RCC 7860 (cell line): ENCODE data around the gene SPECC1L.

ENCODE experiments used
- DNase-seq: peaks from one replicate; pipeline ENCODE4 v3.0.0-alpha.2; 2015; ENCODE audit warnings: low spot score
- FAIRE-seq: peaks from 2 replicates; lab custom pipeline; 2012; peaks lifted over from hg19 to GRCh38; lab: Jason Lieb, UNC

Gene SPECC1L

GRCh38 chr22:24322522-24322921 is 51.9 kb downstream of the SPECC1L start:
- no peak for DNase-seq
- FAIRE-seq, result no peak

GRCh38 chr22:24323233-24323632 is 52.6 kb downstream of the SPECC1L start:
- no peak for DNase-seq
- no peak for FAIRE-seq

GRCh38 chr22:24323695-24324094 is 53.1 kb downstream of the SPECC1L start:
- DNase-seq, result no peak
- no peak for FAIRE-seq

DNA sequence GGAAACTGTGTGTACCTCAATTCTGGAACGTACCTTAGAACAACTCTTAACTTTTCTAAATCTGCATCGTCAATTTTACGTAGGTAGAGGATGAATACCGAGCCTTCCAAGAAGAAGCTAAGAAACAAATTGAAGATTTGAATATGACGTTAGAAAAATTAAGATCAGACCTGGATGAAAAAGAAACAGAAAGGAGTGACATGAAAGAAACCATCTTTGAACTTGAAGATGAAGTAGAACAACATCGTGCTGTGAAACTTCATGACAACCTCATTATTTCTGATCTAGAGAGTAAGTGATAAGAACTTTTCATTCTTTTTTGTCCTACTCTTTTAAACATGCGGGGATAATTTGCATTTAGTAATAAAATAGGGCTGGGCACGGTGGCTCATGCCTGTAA is 53.5 kb downstream of the SPECC1L start:
- FAIRE-seq (no peak), DNase-seq (no peak)

- DNase-seq (peak; percentile 63), FAIRE-seq (peak; percentile 82)
Observed at GRCh38 chr22:24325105-24325757, 54.6 kb downstream of the SPECC1L start.

GRCh38 chr22:24326266-24326665 is 55.6 kb downstream of the SPECC1L start:
- FAIRE-seq (no peak), DNase-seq (no peak)

- FAIRE-seq, result no peak
- DNase-seq, result no peak
Observed at GRCh38 chr22:24327832-24328231, 57.2 kb downstream of the SPECC1L start.

GRCh38 chr22:24329453-24329852 is 58.8 kb downstream of the SPECC1L start:
- DNase-seq (no peak), FAIRE-seq (no peak)

DNA sequence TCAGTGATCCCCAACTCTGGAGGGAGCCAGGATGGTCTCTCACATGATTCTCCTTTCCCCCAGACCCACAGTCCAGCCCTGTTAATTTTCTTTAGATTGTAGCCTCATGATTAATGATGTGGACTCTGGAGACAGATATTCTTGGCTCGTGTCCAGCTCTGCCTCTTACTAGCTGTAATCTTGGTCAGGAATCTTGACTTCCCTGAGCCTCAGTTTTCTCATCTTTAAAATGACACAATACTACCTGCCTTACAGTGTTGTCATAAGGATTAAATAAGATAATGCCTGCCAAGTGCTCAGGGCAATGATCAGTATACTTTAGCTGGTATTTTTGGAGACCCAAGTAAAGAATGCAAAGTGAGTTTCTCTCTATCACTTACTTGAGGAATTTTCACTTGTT is 60.0 kb downstream of the SPECC1L start:
- FAIRE-seq (no peak), DNase-seq (no peak)

- no peak for FAIRE-seq
- DNase-seq, result no peak
Observed at GRCh38 chr22:24331468-24332440, 61.1 kb downstream of the SPECC1L start.

DNA sequence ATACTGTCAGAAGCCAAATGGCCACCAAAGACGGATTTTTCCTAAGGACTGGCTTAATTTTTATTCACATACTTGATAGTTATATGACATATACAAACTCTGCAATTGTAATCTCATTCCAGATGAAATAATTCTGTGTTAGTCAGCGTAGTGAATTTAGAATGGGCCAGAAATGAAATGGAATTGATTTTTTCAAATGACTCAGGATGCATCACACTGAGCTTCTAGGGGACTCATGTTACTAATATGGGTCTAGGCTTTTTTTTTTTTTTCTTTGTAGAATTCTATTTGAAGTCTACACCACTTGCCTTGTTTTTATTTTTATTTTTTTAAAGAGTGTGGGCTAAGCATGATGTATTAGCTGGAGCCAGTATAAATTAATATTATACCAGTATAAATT is 62.7 kb downstream of the SPECC1L start:
- peak; percentile 32 for FAIRE-seq
- no peak for DNase-seq

DNA sequence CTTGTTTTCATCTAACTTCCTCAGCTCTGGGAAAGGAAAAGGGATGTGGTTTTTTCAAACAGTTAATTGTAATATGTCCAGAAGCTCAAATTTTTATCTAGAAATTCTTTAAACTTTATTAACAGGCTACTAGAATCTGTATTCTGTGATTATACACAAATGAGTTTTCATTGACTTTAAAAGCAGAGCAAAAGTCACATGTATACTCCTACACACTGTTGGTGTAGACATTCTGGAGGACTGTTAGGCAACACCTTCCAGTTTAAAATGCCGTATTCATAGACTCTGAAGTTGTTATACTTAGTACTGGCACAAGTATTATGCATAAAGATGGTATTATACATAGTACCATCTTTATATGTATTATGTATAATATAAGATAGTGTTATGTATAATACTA is 64.9 kb downstream of the SPECC1L start:
- no peak for FAIRE-seq
- DNase-seq, result no peak

GRCh38 chr22:24337894-24338645 is 67.4 kb downstream of the SPECC1L start:
- FAIRE-seq, result no peak
- no peak for DNase-seq

DNA sequence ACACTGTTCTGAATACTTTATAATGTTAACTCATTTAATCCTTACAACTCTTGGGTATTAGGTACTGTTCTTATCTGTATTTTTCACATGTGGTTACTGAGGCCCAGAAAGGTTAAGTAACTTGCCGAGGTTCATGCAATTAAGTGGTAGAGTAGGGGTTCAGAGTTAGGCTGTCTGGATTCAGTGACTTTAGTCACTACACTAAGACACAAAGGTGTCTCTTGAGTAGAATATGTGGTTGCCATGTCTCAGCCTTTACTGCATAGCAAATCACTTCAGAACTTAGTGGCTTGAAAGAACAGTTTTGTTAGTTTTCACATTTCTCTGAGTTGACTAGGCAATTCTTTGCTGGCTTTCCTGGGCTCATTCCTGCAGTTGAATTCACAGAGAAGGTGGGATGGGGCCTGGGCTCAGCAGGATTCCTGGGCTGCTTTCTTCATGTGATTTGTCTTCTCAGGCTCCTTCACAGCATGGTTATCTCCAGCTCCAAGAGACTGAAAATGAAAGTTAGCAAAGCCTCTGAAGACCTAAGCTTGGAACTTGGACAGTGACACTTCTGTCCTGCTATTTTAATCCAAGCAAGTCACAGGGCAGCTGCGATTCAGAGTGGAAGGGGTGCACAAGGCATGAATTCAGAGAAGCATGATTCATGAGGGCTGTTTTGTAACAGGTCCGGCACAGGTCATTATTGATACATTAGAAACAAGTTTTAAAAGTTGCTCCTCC is 68.3 kb downstream of the SPECC1L start:
- no peak for DNase-seq
- no peak for FAIRE-seq

DNA sequence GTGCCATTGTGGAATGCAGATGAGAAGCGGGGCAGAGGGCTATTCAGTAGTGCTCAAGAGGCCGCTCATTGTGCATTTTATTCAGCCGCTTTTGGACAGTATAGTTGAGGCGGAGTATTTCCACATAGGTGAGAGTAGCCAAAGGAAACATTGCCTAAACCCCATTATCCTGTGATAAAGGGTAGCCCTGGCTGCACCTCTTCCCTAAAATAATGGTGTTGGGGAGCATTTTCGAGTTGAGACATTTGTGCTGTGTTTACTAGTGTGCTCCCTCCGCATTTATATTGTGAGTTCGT is 68.8 kb downstream of the SPECC1L start:
- FAIRE-seq, result no peak
- DNase-seq, result no peak

- DNase-seq (no peak), FAIRE-seq (no peak)
Observed at GRCh38 chr22:24341627-24342026, 71.0 kb downstream of the SPECC1L start.

DNA sequence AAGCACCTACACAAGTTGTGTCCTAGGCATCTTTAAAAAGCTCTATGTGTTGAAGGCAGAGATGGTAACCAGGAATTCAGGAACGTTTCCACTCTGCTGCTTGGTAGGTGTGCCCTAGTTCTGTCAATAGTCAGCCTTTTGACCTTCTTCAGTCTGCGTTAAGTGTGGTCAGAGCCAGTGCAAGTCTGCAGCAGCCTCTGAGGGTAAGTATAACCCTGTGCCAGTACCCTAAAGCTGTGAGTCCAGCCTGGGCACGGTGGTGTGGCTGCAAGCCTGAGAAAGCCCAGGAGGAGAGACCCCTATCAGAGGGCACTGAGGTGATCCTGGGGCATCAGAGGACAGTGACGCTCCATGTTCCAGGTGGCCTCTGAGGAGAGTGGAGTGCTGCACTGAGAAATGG is 80.0 kb downstream of the SPECC1L start:
- no peak for DNase-seq
- no peak for FAIRE-seq

DNA sequence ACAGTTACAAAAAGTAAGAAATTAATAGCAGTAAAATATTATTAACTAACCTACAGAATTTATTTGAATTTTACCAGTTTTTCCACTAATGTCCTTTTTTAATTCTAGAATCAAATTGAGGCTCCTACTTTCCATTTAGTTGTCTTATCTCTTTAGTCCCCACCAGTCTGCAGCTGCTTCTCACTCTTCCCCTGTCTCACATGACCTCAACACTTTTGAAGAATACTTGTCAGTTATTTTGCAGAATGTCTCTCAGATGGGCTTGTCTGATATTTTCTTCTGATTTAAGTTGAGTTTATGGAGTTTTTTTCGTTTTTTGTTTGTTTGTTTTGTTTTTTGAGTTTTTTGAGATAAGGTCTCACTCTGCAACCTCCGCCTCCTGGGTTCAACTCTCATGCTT is 82.5 kb downstream of the SPECC1L start:
- FAIRE-seq (no peak), DNase-seq (no peak)

DNA sequence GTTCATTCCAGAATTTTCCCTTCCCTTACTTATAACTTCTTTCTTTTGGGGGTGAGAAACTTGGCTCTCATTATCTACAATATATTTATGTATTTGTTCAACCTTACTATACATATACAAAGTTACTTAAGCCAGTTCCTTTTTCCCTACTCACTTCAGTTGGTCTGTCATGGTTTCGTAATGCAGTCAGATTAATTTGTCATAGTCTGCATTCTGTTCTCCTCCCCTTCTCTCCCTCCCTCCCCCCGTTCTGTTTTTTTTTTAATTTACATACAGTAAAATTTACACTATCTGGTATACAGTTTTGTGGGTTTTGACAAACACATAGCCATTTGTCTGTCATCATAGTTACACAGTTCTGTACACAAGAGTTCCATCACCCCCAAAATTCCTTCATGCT is 84.9 kb downstream of the SPECC1L start:
- DNase-seq (no peak), FAIRE-seq (no peak)

- DNase-seq, result no peak
- no peak for FAIRE-seq
Observed at GRCh38 chr22:24357547-24357946, 86.9 kb downstream of the SPECC1L start.
